B cell (primary cell): ENCODE results near the gene ITGA2B.

ENCODE experiments used
- EZH2 ChIP-seq: IDR thresholded peaks from 2 replicates; pipeline ENCODE4 v1.6.1; 2012; ENCODE audit warnings: borderline replicate concordance, low read depth, mild to moderate bottlenecking, moderate library complexity, low read length; ENCODE audit not compliant: insufficient read depth, poor library complexity, severe bottlenecking
- TF ChIP-seq, protein P1 (sequence below): fragments of 200-600 bp; IDR thresholded peaks from one replicate; pipeline ENCODE4 v1.8.0; 2022; ENCODE audit warnings: antibody characterized with exemption, mild to moderate bottlenecking

DNA sequence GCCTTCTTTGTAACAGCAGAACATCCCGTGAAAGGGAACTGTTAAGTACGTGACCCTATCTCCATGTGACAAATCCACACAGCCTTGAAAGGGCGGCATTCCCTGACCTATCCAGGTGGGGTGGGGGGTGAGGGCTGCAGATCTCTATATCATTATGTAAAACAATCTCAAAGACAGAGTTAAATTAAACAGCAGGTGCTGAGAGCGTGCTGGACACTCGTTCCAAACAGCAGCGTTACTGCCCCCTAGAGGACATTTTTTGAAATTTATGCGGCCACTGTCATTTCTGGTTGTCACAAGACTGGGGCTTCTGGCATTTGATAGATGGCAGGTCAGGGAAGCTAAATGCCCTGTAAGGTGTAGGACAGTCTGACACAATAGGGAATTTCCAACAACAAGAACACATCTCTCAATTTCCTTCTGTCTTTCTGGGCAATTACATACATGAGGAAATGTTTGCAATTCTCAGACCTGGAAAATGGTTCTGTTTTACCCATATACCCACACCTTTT lies 58.1 kb downstream of the ITGA2B start:
- no peak for TF ChIP-seq EZH2
- TF ChIP-seq, protein P1, sequence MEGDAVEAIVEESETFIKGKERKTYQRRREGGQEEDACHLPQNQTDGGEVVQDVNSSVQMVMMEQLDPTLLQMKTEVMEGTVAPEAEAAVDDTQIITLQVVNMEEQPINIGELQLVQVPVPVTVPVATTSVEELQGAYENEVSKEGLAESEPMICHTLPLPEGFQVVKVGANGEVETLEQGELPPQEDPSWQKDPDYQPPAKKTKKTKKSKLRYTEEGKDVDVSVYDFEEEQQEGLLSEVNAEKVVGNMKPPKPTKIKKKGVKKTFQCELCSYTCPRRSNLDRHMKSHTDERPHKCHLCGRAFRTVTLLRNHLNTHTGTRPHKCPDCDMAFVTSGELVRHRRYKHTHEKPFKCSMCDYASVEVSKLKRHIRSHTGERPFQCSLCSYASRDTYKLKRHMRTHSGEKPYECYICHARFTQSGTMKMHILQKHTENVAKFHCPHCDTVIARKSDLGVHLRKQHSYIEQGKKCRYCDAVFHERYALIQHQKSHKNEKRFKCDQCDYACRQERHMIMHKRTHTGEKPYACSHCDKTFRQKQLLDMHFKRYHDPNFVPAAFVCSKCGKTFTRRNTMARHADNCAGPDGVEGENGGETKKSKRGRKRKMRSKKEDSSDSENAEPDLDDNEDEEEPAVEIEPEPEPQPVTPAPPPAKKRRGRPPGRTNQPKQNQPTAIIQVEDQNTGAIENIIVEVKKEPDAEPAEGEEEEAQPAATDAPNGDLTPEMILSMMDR: peak; percentile 93
